GM12878 (cell line): ENCODE results near the gene IL18RAP. TPM values are rescaled to one million over a fixed set of nuclear protein-coding genes. Genes with fewer than 3 reads are reported as not detected.

Source experiments
- ATAC-seq: fragments of 200-7000 bp; cut with Tn5 transposase; 3 replicates; pipeline ENCODE4 v1.9.1; 2020; ENCODE audit warnings: mild to moderate bottlenecking, moderate library complexity
- BruUV-seq: library from RNA; stranded (reverse); fragments of 400-500 nt; replicated peaks from 2 replicates; lab custom pipeline; 2021; lab: Mats Ljungman, UMichigan
- CTCF ChIA-PET: fragments of 300-600 bp; sonication (Branson Sonifier 250); formaldehyde crosslinking; extraction: SDS; loops from one replicate; lab custom pipeline; 2021; ENCODE audit warnings: inconsistent platforms; lab: Yijun Ruan, JAX
- POLR2A ChIA-PET: fragments of 350-600 bp; formaldehyde crosslinking; extraction: SDS; loops from one replicate; lab custom pipeline; 2021; ENCODE audit warnings: inconsistent platforms; lab: Charles Lee
- RAD21 ChIA-PET: fragments of 300-600 bp; sonication (Branson Sonifier 250); formaldehyde crosslinking; loops from one replicate; lab custom pipeline; 2023; ENCODE audit warnings: antibody characterized with exemption; ENCODE audit not compliant: unreplicated experiment; lab: Charles Lee
- SMC1A ChIA-PET: fragments of 300-600 bp; sonication (Branson Sonifier 250); formaldehyde crosslinking; loops from one replicate; lab custom pipeline; 2023; ENCODE audit not compliant: unreplicated experiment, uncharacterized antibody; lab: Charles Lee
- DNase-seq: peaks from one replicate; pipeline ENCODE4 v3.0.0-alpha.2; 2011; ENCODE audit warnings: low read depth, low spot score
- FAIRE-seq: peaks from 3 replicates; lab custom pipeline; 2011; peaks lifted over from hg19 to GRCh38; lab: Jason Lieb, UNC
- H2AFZ ChIP-seq: 2 replicates; pipeline ENCODE4 v1.6.0; 2011; ENCODE audit warnings: low read depth, low read length, control low read depth; ENCODE audit not compliant: control insufficient read depth
- H3K27ac ChIP-seq: 2 replicates; pipeline ENCODE4 v1.5.1; 2011; ENCODE audit warnings: control low read depth; ENCODE audit not compliant: control insufficient read depth, insufficient read depth
- H3K27me3 ChIP-seq, 2 experiments: replicated peaks in 1 of 2; 2 replicates each; pipeline versions ENCODE4 v1.6.0 to v1.6.1; 2011; ENCODE audit warnings: low read length in 1 of 2; ENCODE audit not compliant: control insufficient read depth in 2 of 2, insufficient read depth in 2 of 2
- H3K36me3 ChIP-seq, 2 experiments: 2 replicates each; pipeline ENCODE4 v1.5.1; 2011; ENCODE audit warnings: low read length in 1 of 2; ENCODE audit not compliant: control insufficient read depth in 2 of 2, insufficient read depth in 2 of 2
- H3K4me1 ChIP-seq: 2 replicates; pipeline ENCODE4 v1.6.1; 2011; ENCODE audit warnings: mild to moderate bottlenecking, low read length, moderate library complexity, mixed read lengths; ENCODE audit not compliant: control insufficient read depth, insufficient read depth
- H3K4me2 ChIP-seq: 2 replicates; pipeline ENCODE4 v1.6.0; 2011; ENCODE audit warnings: control low read depth; ENCODE audit not compliant: control insufficient read depth, insufficient read depth
- H3K4me3 ChIP-seq: fragments of 200-600 bp; sonication (generic); 2 replicates; pipeline ENCODE4 v1.5.1; 2016
- H3K79me2 ChIP-seq: 2 replicates; pipeline ENCODE4 v1.6.0; 2011; ENCODE audit warnings: low read length; ENCODE audit not compliant: control insufficient read depth, insufficient read depth
- H3K9ac ChIP-seq: 2 replicates; pipeline ENCODE4 v1.8.0; 2011; ENCODE audit warnings: low read length, control low read depth, mixed read lengths; ENCODE audit not compliant: control insufficient read depth, insufficient read depth
- H3K9me3 ChIP-seq: replicated peaks from 3 replicates; pipeline ENCODE4 v1.5.1; 2011; ENCODE audit warnings: mild to moderate bottlenecking, low read length; ENCODE audit not compliant: control insufficient read depth, insufficient read depth
- H4K20me1 ChIP-seq: 2 replicates; pipeline ENCODE4 v1.6.0; 2011; ENCODE audit not compliant: control insufficient read depth, insufficient read depth
- BCL11A ChIP-seq: IDR thresholded peaks from 2 replicates; pipeline ENCODE4 v1.6.1; 2011; ENCODE audit warnings: low read depth, low read length
- BHLHE40 ChIP-seq, 2 experiments: fragments of 450-650 bp in 1 of 2; IDR thresholded peaks; 2 replicates each; pipeline ENCODE4 v1.6.1; 2011 to 2017; ENCODE audit warnings: low read depth in 2 of 2, borderline replicate concordance in 1 of 2, improper control_type of control experiment in 1 of 2, low read length in 1 of 2, mild to moderate bottlenecking in 1 of 2
- CHD2 ChIP-seq: IDR thresholded peaks from 2 replicates; pipeline ENCODE4 v1.6.1; 2011; ENCODE audit warnings: low read depth, low read length, improper control_type of control experiment, borderline replicate concordance
- CREM ChIP-seq: IDR thresholded peaks from 2 replicates; pipeline ENCODE4 v1.6.1; 2014; ENCODE audit warnings: antibody characterized with exemption, low read depth
- JUNB ChIP-seq: IDR thresholded peaks from 2 replicates; pipeline ENCODE4 v1.6.1; 2016; ENCODE audit warnings: antibody characterized with exemption, mild to moderate bottlenecking
- KAT2A ChIP-seq: conservative IDR thresholded peaks from 2 replicates; pipeline ENCODE4 v1.6.1; 2011; ENCODE audit warnings: low read depth, low read length; ENCODE audit not compliant: control insufficient read depth
- KLF5 ChIP-seq: fragments of 450-650 bp; IDR thresholded peaks from 2 replicates; pipeline ENCODE4 v1.6.1; 2014; ENCODE audit warnings: mild to moderate bottlenecking; ENCODE audit not compliant: partially characterized antibody
- MAX ChIP-seq: IDR thresholded peaks from 2 replicates; pipeline ENCODE4 v1.6.1; 2012; ENCODE audit warnings: low read depth, low read length, improper control_type of control experiment
- MYC ChIP-seq: IDR thresholded peaks from 2 replicates; pipeline ENCODE4 v1.6.1; 2011; ENCODE audit warnings: mild to moderate bottlenecking, low read length, moderate library complexity, inconsistent platforms; ENCODE audit not compliant: insufficient read depth, insufficient replicate concordance, insufficient read length, severe bottlenecking
- NFIC ChIP-seq: IDR thresholded peaks from 2 replicates; pipeline ENCODE4 v1.6.1; 2012; ENCODE audit warnings: low read depth, mild to moderate bottlenecking, inconsistent platforms, low read length, moderate library complexity
- NR2F1 ChIP-seq: fragments of 450-650 bp; conservative IDR thresholded peaks from 2 replicates; pipeline ENCODE4 v1.6.1; 2017; ENCODE audit warnings: mild to moderate bottlenecking
- SRF ChIP-seq, 2 experiments: IDR thresholded peaks; 2 replicates each; pipeline ENCODE4 v1.6.1; 2011; ENCODE audit warnings: low read depth in 2 of 2, low read length in 2 of 2, mild to moderate bottlenecking in 1 of 2, moderate library complexity in 1 of 2
- USF1 ChIP-seq: IDR thresholded peaks from 2 replicates; pipeline ENCODE4 v1.6.1; 2011; ENCODE audit warnings: borderline replicate concordance, low read depth, mild to moderate bottlenecking, moderate library complexity, mixed read lengths, low read length; ENCODE audit not compliant: insufficient read depth; ENCODE audit errors: extremely low read length
- USF2 ChIP-seq: IDR thresholded peaks from 2 replicates; pipeline ENCODE4 v1.6.1; 2011; ENCODE audit warnings: low read depth, low read length, improper control_type of control experiment, borderline replicate concordance
- YBX1 ChIP-seq: fragments of 450-650 bp; IDR thresholded peaks from 2 replicates; pipeline ENCODE4 v1.6.1; 2016; ENCODE audit warnings: antibody characterized with exemption
- ZNF687 ChIP-seq: fragments of 450-650 bp; IDR thresholded peaks from 2 replicates; pipeline ENCODE4 v1.6.1; 2017; ENCODE audit warnings: mild to moderate bottlenecking, moderate library complexity
- WGBS: methylation state at CpG from one replicate; pipeline ENCODE4 v1.1.6; 2016; ENCODE audit warnings: low lambda C conversion rate; ENCODE audit not compliant: insufficient replicate concordance, insufficient coverage; ENCODE audit errors: missing lambda C conversion rate; 5-methylcytosine and 5-hydroxymethylcytosine counted together
- in situ Hi-C: fragments of 300-500 bp; cut with MboI; formaldehyde crosslinking; loops from 9 replicates; pipeline ENCODE4 v1.14.3; 2018; ENCODE audit warnings: mixed read lengths
- intact Hi-C: fragments of 100-400 bp; cut with micrococcal nuclease; formaldehyde crosslinking; loops from one replicate; pipeline ENCODE4 v1.14.2; 2022; ENCODE audit not compliant: unreplicated experiment
- polyA plus RNA-seq, 11 experiments: library from polyadenylated mRNA; depleted of rRNA in 4 of 11; unstranded in 6 of 11; stranded (reverse) in 5 of 11; fragments of >200 nt; fragmentation: Nextera tagmentation in 4 of 11; fragmentation: Illumina TruSeq in 1 of 11; extraction: Ambion mirVana in 4 of 11; extraction: Trizol in 1 of 11; gene quantifications; 1 replicate in 1 of 11; 2 replicates in 10 of 11; pipeline versions ENCODE4 v1.2.1 to v1.2.3, GENCODE V29; 2011 to 2016; ENCODE audit warnings: inconsistent platforms in 2 of 11, missing spikeins in 2 of 11, low read depth in 1 of 11
- total RNA-seq, 4 experiments: library from RNA; depleted of rRNA in 3 of 4; stranded (reverse); fragments of >200 nt in 3 of 4; fragmentation: Illumina TruSeq in 1 of 4; extraction: Trizol in 1 of 4; gene quantifications; 2 replicates each; pipeline versions ENCODE4 v1.2.1 to v1.2.3, GENCODE V29; 2013 to 2021

IL18RAP gene
- total and polyA plus RNA-seq, 10 of the 15 experiments (the other 5 are each of a cell fraction or from before 2014, with no cell fraction given): 0.37 to 1.6 (median 0.75) TPM; not detected in 1

GRCh38 chr2:102444233-102444632 is 21.3 kb downstream of the IL18RAP start:
- CTCF ChIA-PET: interaction anchor here (0.6 to 6.5 kb wide), 22 partner anchors 9 to 615 kb away, joined by 3 to 83 read pairs (median 6); partner anchors contain the start of genes IL18R1 and IL1RL1
- intact Hi-C loops: no loop called here
- RAD21 ChIA-PET: interaction anchor here (0.6 to 5.5 kb wide), 11 partner anchors 85 to 560 kb away, joined by 3 to 18 read pairs (median 5); no protein-coding TSS in a partner anchor

More at GRCh38 chr2:102444233-102444632, 21.3 kb downstream of the IL18RAP start:
- H3K36me3 ChIP-seq: no peaks in the 10 kb centered on the region
- SMC1A ChIA-PET: interaction anchor here (0.8 to 3.0 kb wide), 19 partner anchors 10 to 560 kb away, joined by 3 to 42 read pairs (median 11); partner anchors contain the start of gene IL18RAP
- no peaks in the 10 kb centered on the region for H4K20me1 ChIP-seq
- FAIRE-seq (no peak), ATAC-seq (no peak), DNase-seq (no peak)
- TF ChIP-seq BHLHE40 (IDR thresholded peaks at IDR 0.05; ENCODE audit: borderline replicate concordance in 1 of 2, low read depth in 2 of 2, low read length in 1 of 2): no peak
- TF ChIP-seq SRF (IDR thresholded peaks at IDR 0.05; ENCODE audit: low read depth in 2 of 2, low read length in 2 of 2): no peak
- no peak for TF ChIP-seq USF1
- no peak for TF ChIP-seq JUNB
- no peak for TF ChIP-seq BCL11A
- TF ChIP-seq ZNF687: no peak
- no peak for TF ChIP-seq NFIC
- no peak for TF ChIP-seq MYC
- TF ChIP-seq KLF5: no peak
- TF ChIP-seq CHD2: no peak
- no peak for TF ChIP-seq YBX1
- TF ChIP-seq USF2: no peak
- no peak for TF ChIP-seq CREM
- TF ChIP-seq NR2F1: no peak
- no peak for TF ChIP-seq KAT2A
- TF ChIP-seq MAX: no peak
- BruUV-seq: no TSS peak
- no peaks in the 10 kb centered on the region for H3K79me2 ChIP-seq
- H3K4me1 ChIP-seq: 0 out of 2 replicates have a peak, but pooled peaks cover 3% of the 10 kb centered on the region
- POLR2A ChIA-PET: interaction anchor here (0.6 kb wide), 1 partner anchor 97 kb away, joined by 3 read pairs; no protein-coding TSS in a partner anchor
- no peak overlapping the region for H2AFZ ChIP-seq
- H3K27me3 ChIP-seq: no peaks in the 10 kb centered on the region
- WGBS: 26% methylated on average over 3 of the region's 3 CpGs
- in situ Hi-C loops: loop anchor here (5.0 to 10.0 kb wide), 2 partner anchors 192 to 559 kb away; no protein-coding TSS in a partner anchor
- H3K4me2 ChIP-seq: no peak overlapping the region
- H3K9ac ChIP-seq: no peak overlapping the region
- no peak overlapping the region for H3K27ac ChIP-seq
- no peaks in the 10 kb centered on the region for H3K9me3 ChIP-seq
- no peak overlapping the region for H3K4me3 ChIP-seq
